Measurements from ENCODE around the gene DHCR24. TPM values are rescaled to one million over a fixed set of nuclear protein-coding genes. Genes with fewer than 3 reads are reported as not detected.

Gene DHCR24
- total RNA-seq, 4 donors from 2014 or later: 148 to 231 (median 219) TPM

GRCh38 chr1:54875000-54875399 is 12.0 kb downstream of the DHCR24 start:
- H3K27ac ChIP-seq: no peak overlapping the region

GRCh38 chr1:54874079-54874830 is 12.7 kb downstream of the DHCR24 start:
- Histone ChIP-seq H3K27ac (no peak overlapping the region), H3K27me3 (no peaks in the 10 kb centered on the region), H3K9me3 (peaks cover 0 to 5% (median 0%) of the 10 kb centered on the region in 4 donors), H3K36me3 (peaks cover 0 to 94% (median 7%) of the 10 kb centered on the region in 3 donors), H3K4me3 (no peak overlapping the region), H3K4me1 (no peaks in the 10 kb centered on the region)
- TF ChIP-seq POLR2A (IDR thresholded peaks at IDR 0.05) (no peak), EP300 (IDR thresholded peaks at IDR 0.05) (no peak), CTCF (IDR thresholded peaks at IDR 0.05) (no peak)
- WGBS, 2 donors: 84 to 85% methylated on average over 3 of the region's 3 CpGs
- no peak for DNase-seq (ENCODE audit: low spot score in 2 of 2)

More at GRCh38 chr1:54875000-54875399, 12.0 kb downstream of the DHCR24 start:
- TF ChIP-seq POLR2A (IDR thresholded peaks at IDR 0.05): no peak
- H3K9me3 ChIP-seq: peaks cover 0 to 9% (median 0%) of the 10 kb centered on the region in 4 donors
- no peak for DNase-seq (ENCODE audit: low spot score in 2 of 2)
- no peaks in the 10 kb centered on the region for H3K4me1 ChIP-seq
- H3K4me3 ChIP-seq: no peak overlapping the region
- peaks cover 0 to 94% (median 7%) of the 10 kb centered on the region in 3 donors for H3K36me3 ChIP-seq
- WGBS, 2 donors: 88 to 96% methylated on average over 5 of the region's 5 CpGs
- H3K27me3 ChIP-seq: no peaks in the 10 kb centered on the region

- 74 to 83% methylated on average over 5 of the region's 5 CpGs for WGBS, 2 donors
- Histone ChIP-seq H3K27me3 (no peaks in the 10 kb centered on the region), H3K27ac (no peak overlapping the region), H3K4me3 (no peak overlapping the region), H3K9me3 (no peaks in the 10 kb centered on the region), H3K36me3 (peaks cover 0 to 100% (median 7%) of the 10 kb centered on the region in 3 donors), H3K4me1 (no peaks in the 10 kb centered on the region)
- DNase-seq (ENCODE audit: low spot score in 2 of 2): no peak
- TF ChIP-seq POLR2A (IDR thresholded peaks at IDR 0.05) (no peak), EP300 (IDR thresholded peaks at IDR 0.05) (no peak), CTCF (IDR thresholded peaks at IDR 0.05) (no peak)
These were observed 15.0 kb downstream of the DHCR24 start for GRCh38 chr1:54872036-54872331.

GRCh38 chr1:54871275-54872035 is 15.5 kb downstream of the DHCR24 start:
- Histone ChIP-seq H3K27ac (no peak overlapping the region), H3K36me3 (peaks cover 0 to 100% (median 7%) of the 10 kb centered on the region in 3 donors), H3K4me1 (no peaks in the 10 kb centered on the region), H3K9me3 (no peaks in the 10 kb centered on the region), H3K4me3 (no peak overlapping the region), H3K27me3 (no peaks in the 10 kb centered on the region)
- TF ChIP-seq EP300 (IDR thresholded peaks at IDR 0.05) (no peak), POLR2A (IDR thresholded peaks at IDR 0.05) (no peak), CTCF (IDR thresholded peaks at IDR 0.05) (no peak)
- DNase-seq (ENCODE audit: low spot score in 2 of 2): no peak
- whole genome bisulfite sequencing, 2 donors: 81 to 88% methylated on average over 13 to 16 of the region's 16 CpGs

GRCh38 chr1:54870869-54871268 is 16.1 kb downstream of the DHCR24 start:
- peaks cover 0 to 100% (median 7%) of the 10 kb centered on the region in 3 donors for H3K36me3 ChIP-seq
- WGBS, 2 donors: 98% methylated on average over 2 of the region's 2 CpGs
- H3K4me3 ChIP-seq: no peak overlapping the region
- H3K9me3 ChIP-seq: no peaks in the 10 kb centered on the region
- DNase-seq (ENCODE audit: low spot score in 2 of 2): no peak
- no peaks in the 10 kb centered on the region for H3K4me1 ChIP-seq
- TF ChIP-seq EP300 (IDR thresholded peaks at IDR 0.05) (no peak), CTCF (IDR thresholded peaks at IDR 0.05) (no peak), POLR2A (IDR thresholded peaks at IDR 0.05) (no peak)
- no peaks in the 10 kb centered on the region for H3K27me3 ChIP-seq
- H3K27ac ChIP-seq: no peak overlapping the region
